Progenitor cell of endocrine pancreas (in vitro differentiated cells): Measurements from ENCODE around the gene HIPK2. TPM values are rescaled to one million over a fixed set of nuclear protein-coding genes. Genes with fewer than 3 reads are reported as not detected.

Source experiments
- DNase-seq: peaks from one replicate; pipeline ENCODE4 v3.0.0; 2021; ENCODE audit warnings: low spot score; ENCODE audit not compliant: unreplicated experiment
- H3K27ac Mint-ChIP-seq: 2 replicates; pipeline ENCODE4 v1.8.0; 2021; ENCODE audit warnings: mild to moderate bottlenecking, moderate library complexity, mixed read lengths
- H3K27me3 Mint-ChIP-seq: 2 replicates; pipeline ENCODE4 v1.8.0; 2021; ENCODE audit warnings: mixed read lengths
- H3K36me3 Mint-ChIP-seq: 2 replicates; pipeline ENCODE4 v1.8.0; 2022; ENCODE audit warnings: mixed read lengths; ENCODE audit not compliant: insufficient read depth
- H3K4me1 Mint-ChIP-seq: 2 replicates; pipeline ENCODE4 v1.8.0; 2021; ENCODE audit warnings: low read depth, mixed read lengths
- H3K4me3 Mint-ChIP-seq: 2 replicates; pipeline ENCODE4 v1.8.0; 2021; ENCODE audit warnings: low read depth, mild to moderate bottlenecking, moderate library complexity, mixed read lengths
- H3K9me3 Mint-ChIP-seq: 2 replicates; pipeline ENCODE4 v1.8.0; 2021; ENCODE audit warnings: low read depth, mixed read lengths
- CTCF ChIP-seq: fragments of 200-600 bp; sonication (generic); IDR thresholded peaks from one replicate; pipeline ENCODE4 v1.5.0; 2021; ENCODE audit warnings: antibody characterized with exemption, mild to moderate bottlenecking; ENCODE audit not compliant: unreplicated experiment
- total RNA-seq: library from RNA; stranded (reverse); gene quantifications from 2 replicates; pipeline ENCODE4 v1.2.1, GENCODE V29; 2021

The HIPK2 gene
- total RNA-seq, 1 donor from 2014 or later: 146 TPM

GRCh38 chr7:139589474-139589873 lies 188.3 kb downstream of the HIPK2 start:
- H3K9me3 Mint-ChIP-seq: no peaks in the 10 kb centered on the region

GRCh38 chr7:139588632-139589031 lies 189.2 kb downstream of the HIPK2 start:
- Mint-ChIP-seq H3K4me1 (peaks cover 8% of the 10 kb centered on the region), H3K4me3 (no peak overlapping the region), H3K27me3 (no peaks in the 10 kb centered on the region), H3K36me3 (peaks cover 34% of the 10 kb centered on the region), H3K27ac (no peak overlapping the region), H3K9me3 (no peaks in the 10 kb centered on the region)
- TF ChIP-seq CTCF: no peak
- DNase-seq: no peak

More at GRCh38 chr7:139589474-139589873, 188.3 kb downstream of the HIPK2 start:
- TF ChIP-seq CTCF: no peak
- no peak overlapping the region for H3K4me3 Mint-ChIP-seq
- no peak for DNase-seq
- peaks cover 33% of the 10 kb centered on the region for H3K36me3 Mint-ChIP-seq
- H3K27me3 Mint-ChIP-seq: no peaks in the 10 kb centered on the region
- peaks cover 4% of the 10 kb centered on the region for H3K4me1 Mint-ChIP-seq
- H3K27ac Mint-ChIP-seq: no peak overlapping the region

- no peak for DNase-seq
- H3K4me3 Mint-ChIP-seq: no peak overlapping the region
- no peaks in the 10 kb centered on the region for H3K9me3 Mint-ChIP-seq
- peaks cover 30% of the 10 kb centered on the region for H3K36me3 Mint-ChIP-seq
- TF ChIP-seq CTCF: no peak
- no peak overlapping the region for H3K27ac Mint-ChIP-seq
- peaks cover 8% of the 10 kb centered on the region for H3K4me1 Mint-ChIP-seq
- H3K27me3 Mint-ChIP-seq: no peaks in the 10 kb centered on the region
These were observed 190.3 kb downstream of the HIPK2 start for GRCh38 chr7:139587535-139587934.

- no peak for TF ChIP-seq CTCF
- Mint-ChIP-seq H3K4me1 (peaks cover 8% of the 10 kb centered on the region), H3K27ac (no peak overlapping the region), H3K9me3 (no peaks in the 10 kb centered on the region), H3K4me3 (no peak overlapping the region), H3K36me3 (peaks cover 26% of the 10 kb centered on the region), H3K27me3 (no peaks in the 10 kb centered on the region)
- DNase-seq: no peak
These were observed 191.5 kb downstream of the HIPK2 start for GRCh38 chr7:139586286-139586685.

GRCh38 chr7:139585042-139585441 lies 192.8 kb downstream of the HIPK2 start:
- no peak for DNase-seq
- H3K27me3 Mint-ChIP-seq: no peaks in the 10 kb centered on the region
- H3K36me3 Mint-ChIP-seq: peaks cover 26% of the 10 kb centered on the region
- H3K4me3 Mint-ChIP-seq: no peak overlapping the region
- TF ChIP-seq CTCF: no peak
- peak overlapping the region; percentile 67 for H3K27ac Mint-ChIP-seq
- H3K9me3 Mint-ChIP-seq: no peaks in the 10 kb centered on the region
- H3K4me1 Mint-ChIP-seq: peaks cover 8% of the 10 kb centered on the region
